Heart left ventricle (tissue), 16 donors: ENCODE data around the gene CNTN5. TPM values are rescaled to one million over a fixed set of nuclear protein-coding genes. Genes with fewer than 3 reads are reported as not detected.

ENCODE experiments used
- ATAC-seq, 4 donors: fragments of 200-7000 bp; cut with Tn5 transposase; one replicate each; pipeline ENCODE4 v1.9.1; 2020 to 2022; ENCODE audit warnings: moderate library complexity in 4 of 4, mild to moderate bottlenecking in 3 of 4, moderate number of reproducible peaks in 1 of 4
- DNase-seq, 5 donors: peaks; one replicate each; pipeline ENCODE4 v3.0.0-alpha.2; 2020
- H3K27ac ChIP-seq, 12 donors: fragments of 200-600 bp; sonication (generic) in 4 of 12; one replicate each; pipeline versions ENCODE4 v1.5.0 to v1.8.0; 2016 to 2022; ENCODE audit warnings: mild to moderate bottlenecking in 2 of 12
- H3K27me3 ChIP-seq, 9 donors: fragments of 200-600 bp; sonication (generic) in 2 of 9; one replicate each; pipeline versions ENCODE4 v1.5.1 to v1.8.0; 2016 to 2022; ENCODE audit warnings: mild to moderate bottlenecking in 3 of 9
- H3K36me3 ChIP-seq, 9 donors: fragments of 200-600 bp; sonication (generic) in 2 of 9; one replicate each; pipeline versions ENCODE4 v1.5.0 to v1.8.0; 2018 to 2022; ENCODE audit warnings: mild to moderate bottlenecking in 2 of 9
- H3K4me1 ChIP-seq, 12 donors: fragments of 200-600 bp; sonication (generic) in 4 of 12; one replicate each; pipeline versions ENCODE4 v1.5.0 to v1.8.0; 2016 to 2022; ENCODE audit warnings: mild to moderate bottlenecking in 3 of 12
- H3K4me3 ChIP-seq, 12 donors: fragments of 200-600 bp; sonication (generic) in 4 of 12; one replicate each; pipeline versions ENCODE4 v1.5.0 to v1.8.0; 2017 to 2022; ENCODE audit warnings: mild to moderate bottlenecking in 9 of 12, moderate library complexity in 4 of 12
- H3K9me3 ChIP-seq, 12 donors: fragments of 200-600 bp; sonication (generic) in 4 of 12; one replicate each; pipeline versions ENCODE4 v1.5.0 to v1.8.0; 2016 to 2022; ENCODE audit warnings: mild to moderate bottlenecking in 1 of 12
- CTCF ChIP-seq, 12 donors: fragments of 200-600 bp; sonication (generic) in 4 of 12; IDR thresholded peaks; one replicate each; pipeline versions ENCODE4 v1.5.0 to v1.8.0; 2018 to 2022; ENCODE audit warnings: antibody characterized with exemption in 12 of 12, mild to moderate bottlenecking in 5 of 12
- POLR2A ChIP-seq, 2 donors: fragments of 450-650 bp; IDR thresholded peaks; one replicate each; pipeline ENCODE4 v1.6.1; 2017; ENCODE audit warnings: antibody characterized with exemption in 2 of 2, mild to moderate bottlenecking in 2 of 2, moderate library complexity in 2 of 2
- WGBS, 4 donors: extraction: QIAGEN DNeasy Blood & Tissue Kit in 2 of 4; methylation state at CpG; one replicate each; pipeline versions ENCODE4 v1.1.5 to v1.1.7; 2013 to 2018; 5-methylcytosine and 5-hydroxymethylcytosine counted together
- intact Hi-C, 10 donors: fragments of 100-400 bp; cut with DNase I; formaldehyde crosslinking; loops; one replicate each; pipeline versions ENCODE4 v1.11.1 to v1.14.2; 2022
- polyA plus RNA-seq, 2 donors: library from polyadenylated mRNA; stranded (reverse); fragments of 200-250 nt; gene quantifications; one replicate each; pipeline ENCODE4 v1.2.3, GENCODE V29; 2013
- total RNA-seq, 9 donors: library from RNA; depleted of rRNA in 2 of 9; stranded (reverse); fragments of >200 nt in 2 of 9; fragmentation: NEBNext Ultra II Directional in 3 of 9; extraction: Animal tissue kit (Norgen Biotek cat#: 25700) in 3 of 9; gene quantifications; one replicate each; pipeline versions ENCODE4 v1.1.0 to v1.2.4, GENCODE V29; 2016 to 2023
- donor health status: ischemic (EF 13 %, LVEDD 7.1; RV severe dilation, severe dysfunction).
- donor health status: healthy with polysubstance abuse.
- donor health status: DM: no; HTN: yes; CAD: no.
- donor health status: DM: no; HTN: no; CAD: no.
- donor health status: ischemic (EF 25% LVEDD 6.9; RV normal size, moderate dysfunction).
- donor health status: ischemic (EF 25% LVEDD 5.7; RV mildly dilated, moderate dysfunction).
- donor health status: healthy.
- donor health status: DM: yes; HTN: yes; CAD: no.
- donor health status: ischemic (EF 35%, LVEDD 5.7; RV mildly dilated, moderate dysfunction).
- donor health status: nonischemic (EF 11% LVEDD 7.7; RV severe dilation, severe dysfunction).
- donor health status: DM: yes; HTN: yes; CAD: no.
- donor health status: PGD.
- donor health status: ischemic (EF 29% LVEDD 5.4; RV normal size, mild dysfunction).
- donor health status: nonischemic (EF 23%, LVEDD 6.1; RV moderate dilation, normal function).

Gene CNTN5
- total and polyA plus RNA-seq, 11 donors = 0.11 to 0.16 TPM; not detected in 9

GRCh38 chr11:99522467-99523173, 501.9 kb downstream of the CNTN5 start:
- Histone ChIP-seq H3K9me3 (no peaks in the 10 kb centered on the region), H3K27ac (no peak overlapping the region), H3K27me3 (no peaks in the 10 kb centered on the region), H3K36me3 (no peaks in the 10 kb centered on the region), H3K4me3 (no peak overlapping the region), H3K4me1 (no peaks in the 10 kb centered on the region)
- no peak for DNase-seq
- TF ChIP-seq POLR2A (IDR thresholded peaks at IDR 0.05) (no peak), CTCF (IDR thresholded peaks at IDR 0.05) (no peak)
- 77 to 84% (median 82%) methylated on average over 5 of the region's 5 CpGs for WGBS, 4 donors
- intact Hi-C loops = no loop called here
- no peak for ATAC-seq

DNA sequence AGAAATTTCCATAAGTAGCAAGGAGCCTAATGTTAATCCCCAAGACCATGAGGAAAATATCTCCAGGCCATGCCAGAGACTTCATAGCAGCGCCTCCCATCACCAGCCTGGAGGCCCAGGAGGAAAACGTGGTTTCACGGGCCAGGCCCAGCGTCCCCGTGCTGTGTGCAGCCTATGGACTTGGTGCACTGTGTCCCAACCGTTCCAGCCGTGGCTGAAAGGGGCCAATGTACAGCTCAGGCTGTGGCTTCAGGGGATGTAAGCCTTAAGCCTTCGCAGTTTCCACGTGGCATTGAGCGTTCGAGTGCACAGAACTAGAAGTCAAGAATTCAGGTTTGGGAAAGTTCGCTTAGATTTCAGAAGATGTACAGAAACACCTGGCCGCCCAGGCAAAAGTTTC, 510.7 kb downstream of the CNTN5 start:
- ATAC-seq (no peak), DNase-seq (no peak)
- no peak overlapping the region for H3K27ac ChIP-seq
- no peak overlapping the region for H3K4me3 ChIP-seq
- H3K36me3 ChIP-seq = no peaks in the 10 kb centered on the region
- H3K9me3 ChIP-seq = no peaks in the 10 kb centered on the region
- no peak for TF ChIP-seq POLR2A (IDR thresholded peaks at IDR 0.05)
- no peak for TF ChIP-seq CTCF (IDR thresholded peaks at IDR 0.05)
- no peaks in the 10 kb centered on the region for H3K4me1 ChIP-seq
- no peaks in the 10 kb centered on the region for H3K27me3 ChIP-seq
- intact Hi-C loops = no loop called here
- 85 to 90% (median 88%) methylated on average over 12 to 13 of the region's 13 CpGs for WGBS, 4 donors

GRCh38 chr11:99534812-99535211, 514.1 kb downstream of the CNTN5 start:
- intact Hi-C loops = no loop called here
- TF ChIP-seq POLR2A (IDR thresholded peaks at IDR 0.05) (no peak), CTCF (IDR thresholded peaks at IDR 0.05) (no peak)

DNA sequence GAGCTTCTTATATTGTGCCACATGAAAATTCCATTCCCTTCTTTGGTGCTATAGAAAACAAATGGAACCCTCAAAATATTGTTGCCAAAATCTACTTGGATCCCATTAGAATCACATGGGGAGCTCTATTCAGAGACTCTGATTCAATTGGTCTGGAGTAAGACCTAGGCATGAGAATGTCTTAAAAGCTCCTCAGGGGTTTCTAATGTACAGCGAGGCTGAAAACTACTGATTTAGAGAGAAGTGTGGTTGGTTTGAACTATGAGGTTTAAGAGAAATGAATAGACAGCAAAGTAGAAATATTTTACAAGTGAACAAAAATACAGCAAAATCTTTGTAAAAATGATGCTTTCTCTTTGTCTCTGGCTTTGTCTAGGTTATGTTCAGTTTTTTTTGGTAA, 514.7 kb downstream of the CNTN5 start:
- intact Hi-C loops = no loop called here
- 31 to 83% (median 61%) methylated on average over 1 of the region's 1 CpG for WGBS, 4 donors

More at GRCh38 chr11:99534812-99535211, 514.1 kb downstream of the CNTN5 start:
- ATAC-seq (no peak), DNase-seq (no peak)
- H3K27ac ChIP-seq = no peak overlapping the region
- H3K27me3 ChIP-seq = no peaks in the 10 kb centered on the region
- H3K4me1 ChIP-seq = no peaks in the 10 kb centered on the region
- no peaks in the 10 kb centered on the region for H3K36me3 ChIP-seq
- 55 to 79% (median 66%) methylated on average over 1 of the region's 1 CpG for WGBS, 4 donors
- no peaks in the 10 kb centered on the region for H3K9me3 ChIP-seq
- H3K4me3 ChIP-seq = no peak overlapping the region

More for the DNA sequence above, 514.7 kb downstream of the CNTN5 start:
- Histone ChIP-seq H3K36me3 (no peaks in the 10 kb centered on the region), H3K27ac (no peak overlapping the region), H3K4me1 (no peaks in the 10 kb centered on the region), H3K27me3 (no peaks in the 10 kb centered on the region), H3K9me3 (no peaks in the 10 kb centered on the region), H3K4me3 (no peak overlapping the region)
- TF ChIP-seq CTCF (IDR thresholded peaks at IDR 0.05) (no peak), POLR2A (IDR thresholded peaks at IDR 0.05) (no peak)
- ATAC-seq (no peak), DNase-seq (no peak)
